GM23338 (cell line): ENCODE results near the gene HMGN4. TPM values are rescaled to one million over a fixed set of nuclear protein-coding genes. Genes with fewer than 3 reads are reported as not detected.

Experiments used
- ATAC-seq: fragments of 200-7000 bp; cut with Tn5 transposase; 3 replicates; pipeline ENCODE4 v1.9.1; 2020
- DNase-seq: peaks from one replicate; pipeline ENCODE4 v3.0.0-alpha.2; 2015; ENCODE audit warnings: low spot score
- H2AFZ ChIP-seq: fragments of 200-600 bp; sonication (generic); 2 replicates; pipeline ENCODE4 v1.8.0; 2016; ENCODE audit warnings: antibody characterized with exemption, mild to moderate bottlenecking, moderate library complexity
- H3F3A ChIP-seq: fragments of 200-600 bp; sonication (generic); replicated peaks from 2 replicates; pipeline ENCODE4 v1.8.0; 2017; ENCODE audit warnings: antibody characterized with exemption, mixed run types, low read depth
- H3K27ac ChIP-seq: fragments of 200-600 bp; sonication (generic); 2 replicates; pipeline ENCODE4 v1.6.1; 2016; ENCODE audit warnings: low read depth
- H3K27me3 ChIP-seq: fragments of 200-600 bp; sonication (generic); 2 replicates; pipeline ENCODE4 v1.8.0; 2016; ENCODE audit warnings: mild to moderate bottlenecking, mixed run types, moderate library complexity; ENCODE audit not compliant: insufficient read depth
- H3K36me3 ChIP-seq: fragments of 200-600 bp; sonication (generic); 2 replicates; pipeline ENCODE4 v1.8.0; 2016; ENCODE audit warnings: mild to moderate bottlenecking; ENCODE audit not compliant: insufficient read depth
- H3K4me1 ChIP-seq: fragments of 200-600 bp; sonication (generic); 2 replicates; pipeline ENCODE4 v1.8.0; 2016; ENCODE audit warnings: mild to moderate bottlenecking, moderate library complexity; ENCODE audit not compliant: insufficient read depth
- H3K4me2 ChIP-seq: fragments of 200-600 bp; sonication (generic); 2 replicates; pipeline ENCODE4 v1.7.1; 2017; ENCODE audit warnings: mixed run types
- H3K4me3 ChIP-seq: fragments of 200-600 bp; sonication (generic); 2 replicates; pipeline ENCODE4 v1.6.1; 2016; ENCODE audit warnings: mixed run types
- H3K79me2 ChIP-seq: fragments of 200-600 bp; sonication (generic); replicated peaks from 2 replicates; pipeline ENCODE4 v1.8.0; 2017; ENCODE audit warnings: mild to moderate bottlenecking; ENCODE audit not compliant: insufficient read depth
- H3K9me2 ChIP-seq: fragments of 200-600 bp; sonication (generic); 2 replicates; pipeline ENCODE4 v1.8.0; 2017; ENCODE audit not compliant: insufficient read depth
- H4K20me1 ChIP-seq: fragments of 200-600 bp; sonication (generic); replicated peaks from 2 replicates; pipeline ENCODE4 v1.8.0; 2017; ENCODE audit warnings: mild to moderate bottlenecking; ENCODE audit not compliant: insufficient read depth
- H3K27ac Mint-ChIP-seq: 2 replicates; pipeline ENCODE4 v1.8.0; 2020; ENCODE audit warnings: inconsistent platforms, mild to moderate bottlenecking, moderate library complexity, mixed read lengths
- H3K27me3 Mint-ChIP-seq: 3 replicates; pipeline ENCODE4 v1.8.0; 2022; ENCODE audit warnings: low read depth, mild to moderate bottlenecking, moderate library complexity, mixed read lengths, inconsistent platforms; ENCODE audit not compliant: insufficient read depth, poor library complexity
- H3K36me3 Mint-ChIP-seq: 3 replicates; pipeline ENCODE4 v1.8.0; 2021; ENCODE audit warnings: low read depth, mild to moderate bottlenecking, inconsistent platforms, moderate library complexity, mixed read lengths
- H3K4me1 Mint-ChIP-seq: 3 replicates; pipeline ENCODE4 v1.8.0; 2020; ENCODE audit warnings: mild to moderate bottlenecking, inconsistent platforms, mixed read lengths
- H3K4me3 Mint-ChIP-seq: 3 replicates; pipeline ENCODE4 v1.8.0; 2021; ENCODE audit warnings: moderate library complexity, mild to moderate bottlenecking, inconsistent platforms, mixed read lengths
- H3K9me3 Mint-ChIP-seq: 3 replicates; pipeline ENCODE4 v1.8.0; 2020; ENCODE audit warnings: moderate library complexity, mild to moderate bottlenecking, inconsistent platforms, mixed read lengths
- CREB1 ChIP-seq: fragments of 250-450 bp; sonication (Bioruptor Pico); IDR thresholded peaks from 2 replicates; pipeline ENCODE4 v1.5.0; 2020; ENCODE audit warnings: low read depth, mild to moderate bottlenecking, moderate library complexity
- CTCF ChIP-seq, 2 experiments: fragments of 200-600 bp in 1 of 2; sonication (generic) in 1 of 2; conservative IDR thresholded peaks; 2 replicates each; pipeline versions ENCODE4 v1.5.1 to v1.6.1; 2016 to 2017; ENCODE audit warnings: antibody characterized with exemption in 2 of 2, low read depth in 2 of 2, mild to moderate bottlenecking in 2 of 2, moderate library complexity in 1 of 2
- ETS1 ChIP-seq: IDR thresholded peaks from 2 replicates; pipeline ENCODE4 v1.6.1; 2016; ENCODE audit warnings: antibody characterized with exemption
- EZH2 ChIP-seq: fragments of 200-600 bp; sonication (generic); IDR thresholded peaks from one replicate; pipeline ENCODE4 v1.8.0; 2017; ENCODE audit warnings: antibody characterized with exemption, mild to moderate bottlenecking, low read depth; ENCODE audit not compliant: unreplicated experiment
- EZH2phosphoT487 ChIP-seq: fragments of 200-600 bp; sonication (generic); IDR thresholded peaks from one replicate; pipeline ENCODE4 v1.8.1; 2018; ENCODE audit warnings: antibody characterized with exemption; ENCODE audit not compliant: unreplicated experiment
- JUNB ChIP-seq: IDR thresholded peaks from one replicate; pipeline ENCODE4 v1.6.1; 2016; ENCODE audit warnings: antibody characterized with exemption; ENCODE audit not compliant: unreplicated experiment
- NANOG ChIP-seq: IDR thresholded peaks from 2 replicates; pipeline ENCODE4 v1.6.1; 2016; ENCODE audit warnings: antibody characterized with exemption, borderline replicate concordance
- POLR2AphosphoS5 ChIP-seq: IDR thresholded peaks from 2 replicates; pipeline ENCODE4 v1.6.1; 2016; ENCODE audit warnings: antibody characterized with exemption, low read depth
- REST ChIP-seq: IDR thresholded peaks from one replicate; pipeline ENCODE4 v1.6.1; 2018; ENCODE audit warnings: antibody characterized with exemption; ENCODE audit not compliant: unreplicated experiment
- STAT1 ChIP-seq: IDR thresholded peaks from one replicate; pipeline ENCODE4 v1.6.1; 2016; ENCODE audit warnings: antibody characterized with exemption; ENCODE audit not compliant: unreplicated experiment
- ZNF114 ChIP-seq: fragments of 250-450 bp; sonication (Bioruptor Pico); IDR thresholded peaks from 2 replicates; pipeline ENCODE4 v1.5.0; 2020; ENCODE audit warnings: mild to moderate bottlenecking, moderate library complexity
- ZNF331 ChIP-seq: fragments of 250-450 bp; sonication (Bioruptor Pico); IDR thresholded peaks from 2 replicates; pipeline ENCODE4 v1.5.0; 2020; ENCODE audit warnings: low read depth, mild to moderate bottlenecking, moderate library complexity
- ZNF462 ChIP-seq: fragments of 250-450 bp; sonication (Bioruptor Pico); IDR thresholded peaks from 2 replicates; pipeline ENCODE4 v1.5.0; 2020; ENCODE audit warnings: mild to moderate bottlenecking, moderate library complexity
- polyA plus RNA-seq: library from polyadenylated mRNA; unstranded; fragments of >200 nt; fragmentation: Nextera tagmentation; extraction: Ambion mirVana; gene quantifications from 2 replicates; pipeline ENCODE4 v1.2.1, GENCODE V29; 2016
- total RNA-seq: library from RNA; depleted of rRNA; stranded (reverse); fragments of >200 nt; shearing (Covaris generic); gene quantifications from 2 replicates; pipeline ENCODE4 v1.2.3, GENCODE V29; 2014

Gene HMGN4
- total and polyA plus RNA-seq, 2 experiments from 2014 or later = 35.3 to 91.4 TPM

- H3K27ac Mint-ChIP-seq = no peak overlapping the region
- ATAC-seq (no peak), DNase-seq (no peak)
- Histone ChIP-seq H3K4me3 (no peak overlapping the region), H3K9me2 (no peaks in the 10 kb centered on the region), H3K4me2 (no peak overlapping the region), H3K4me1 (no peaks in the 10 kb centered on the region), H3K27ac (no peak overlapping the region), H2AFZ (no peak overlapping the region), H3F3A (no peaks in the 10 kb centered on the region), H4K20me1 (no peaks in the 10 kb centered on the region), H3K36me3 (no peaks in the 10 kb centered on the region), H3K27me3 (no peaks in the 10 kb centered on the region), H3K79me2 (no peaks in the 10 kb centered on the region)
- no peaks in the 10 kb centered on the region for H3K36me3 Mint-ChIP-seq
- TF ChIP-seq ZNF331 (CRISPR knock-in tag) = no peak
- no peak for TF ChIP-seq CREB1 (CRISPR knock-in tag)
- TF ChIP-seq ZNF114 = no peak
- TF ChIP-seq POLR2AphosphoS5 = no peak
- no peak for TF ChIP-seq ETS1
- no peak for TF ChIP-seq JUNB
- no peak for TF ChIP-seq CTCF (conservative IDR thresholded peaks at IDR 0.05; ENCODE audit: low read depth in 2 of 2)
- TF ChIP-seq STAT1 = no peak
- TF ChIP-seq REST = no peak
- TF ChIP-seq ZNF462 (CRISPR knock-in tag) = no peak
- no peak for TF ChIP-seq EZH2phosphoT487
- TF ChIP-seq EZH2 = no peak
- no peak for TF ChIP-seq NANOG
- H3K4me1 Mint-ChIP-seq = no peaks in the 10 kb centered on the region; the same call in 2 of the 3 replicates
- peaks cover 6% of the 10 kb centered on the region for H3K27me3 Mint-ChIP-seq
- H3K4me3 Mint-ChIP-seq = no peak overlapping the region
- no peaks in the 10 kb centered on the region for H3K9me3 Mint-ChIP-seq
Observed at GRCh38 chr6:26588965-26589364, 50.8 kb downstream of the HMGN4 start.
